Daoy (cell line): ENCODE measurements around the gene SLC25A38. TPM values are rescaled to one million over a fixed set of nuclear protein-coding genes. Genes with fewer than 3 reads are reported as not detected.
A peak's percentile ranks its signal among the peaks of the same experiment; 100 is the strongest.
"Not testable (repeated sequence)": the region's sequence is repeated elsewhere in the genome, so short reads cannot be mapped to it uniquely, and the experiment has no call there.

Experiments used
- DNase-seq: peaks from one replicate; pipeline ENCODE4 v3.0.0-alpha.2; 2015; ENCODE audit warnings: low read depth
- total RNA-seq: library from RNA; depleted of rRNA; stranded (reverse); fragments of >200 nt; shearing (Covaris generic); gene quantifications from 2 replicates; pipeline ENCODE4 v1.2.3, GENCODE V29; 2014; rRNA removed

Gene SLC25A38
- total RNA-seq: 20.1 and 28.3 TPM in 2 replicates

- DNase-seq: peak; percentile 83
Observed at GRCh38 chr3:39383045-39383880, at the start of gene SLC25A38. Gene SLC25A38, plus strand, starts transcription at chr3:39383370. Its CDS starts 355 bp downstream, at chr3:39383725.

GRCh38 chr3:39333607-39334006, 49.6 kb upstream of the SLC25A38 start:
- no peak for DNase-seq

GRCh38 chr3:39334205-39334604, 49.0 kb upstream of the SLC25A38 start:
- no peak for DNase-seq

GRCh38 chr3:39338201-39338600, 45.0 kb upstream of the SLC25A38 start:
- no peak for DNase-seq

DNA sequence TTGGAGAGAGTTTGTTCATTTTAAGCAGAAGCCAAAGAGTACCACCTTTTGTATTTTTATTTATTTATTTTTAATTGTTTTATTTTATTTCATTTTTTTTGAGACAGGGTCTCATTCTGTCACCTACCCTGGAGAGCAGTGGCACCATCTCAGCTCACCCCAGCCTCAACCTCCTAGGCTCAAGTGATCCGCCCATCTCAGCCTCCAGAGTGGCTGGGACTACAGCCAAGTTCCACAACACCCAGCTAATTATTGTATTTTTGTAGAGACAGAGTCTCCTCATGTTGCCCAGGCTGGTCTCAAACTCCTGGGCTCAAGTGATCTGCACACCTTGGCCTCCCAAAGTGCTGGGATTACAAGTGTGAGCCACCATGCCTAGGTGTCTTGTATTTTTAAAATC, 44.1 kb upstream of the SLC25A38 start:
- no peak for DNase-seq

DNA sequence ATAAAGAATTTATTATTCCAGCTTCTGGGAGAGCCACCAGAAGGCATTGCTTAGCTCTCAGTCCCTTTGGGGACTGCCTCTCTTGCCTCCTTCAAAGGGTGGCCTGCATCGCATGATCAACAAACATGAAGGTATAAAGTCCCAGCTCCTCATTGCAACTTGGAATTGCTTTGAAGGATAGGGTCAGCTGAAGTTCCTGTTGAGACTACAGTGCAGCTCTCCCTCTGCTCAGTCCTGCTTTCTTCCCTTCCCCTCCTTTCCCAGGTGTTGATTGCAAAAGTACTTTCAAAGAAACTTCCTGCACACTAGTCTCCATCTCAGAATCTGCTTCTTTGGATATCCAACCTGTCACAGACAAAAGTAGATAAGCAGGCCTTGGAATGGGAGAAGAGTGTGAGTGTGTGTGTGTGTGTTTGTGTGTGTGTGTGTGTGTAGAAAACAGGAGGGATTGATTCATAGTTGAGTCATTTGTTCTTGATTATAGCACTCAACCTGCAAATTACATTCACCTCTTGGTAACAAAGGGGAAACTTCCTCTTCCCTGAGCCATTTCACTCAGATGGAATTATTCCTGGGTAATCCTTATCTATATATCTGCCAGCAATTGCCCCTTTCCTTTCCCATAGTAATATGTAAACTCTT, 40.0 kb upstream of the SLC25A38 start:
- no peak for DNase-seq

DNA sequence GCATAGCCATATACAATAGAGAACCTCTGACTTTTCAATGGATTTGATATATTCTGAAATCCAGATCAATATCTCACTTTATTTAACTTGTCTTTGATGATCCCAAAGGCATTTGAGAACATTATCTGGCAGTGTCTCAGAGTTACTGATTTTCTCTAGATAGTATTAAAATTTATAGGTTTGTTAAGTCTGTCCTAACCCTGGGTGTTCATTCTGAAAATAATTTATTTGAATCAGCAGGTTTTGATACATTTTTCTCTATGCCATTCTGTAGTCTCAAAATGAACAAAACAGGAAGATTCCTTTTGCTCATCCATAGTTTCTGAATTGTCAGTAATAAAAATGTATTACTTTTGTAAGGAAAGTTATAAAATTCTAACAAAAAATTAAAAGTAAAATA, 39.4 kb upstream of the SLC25A38 start:
- no peak for DNase-seq

DNA sequence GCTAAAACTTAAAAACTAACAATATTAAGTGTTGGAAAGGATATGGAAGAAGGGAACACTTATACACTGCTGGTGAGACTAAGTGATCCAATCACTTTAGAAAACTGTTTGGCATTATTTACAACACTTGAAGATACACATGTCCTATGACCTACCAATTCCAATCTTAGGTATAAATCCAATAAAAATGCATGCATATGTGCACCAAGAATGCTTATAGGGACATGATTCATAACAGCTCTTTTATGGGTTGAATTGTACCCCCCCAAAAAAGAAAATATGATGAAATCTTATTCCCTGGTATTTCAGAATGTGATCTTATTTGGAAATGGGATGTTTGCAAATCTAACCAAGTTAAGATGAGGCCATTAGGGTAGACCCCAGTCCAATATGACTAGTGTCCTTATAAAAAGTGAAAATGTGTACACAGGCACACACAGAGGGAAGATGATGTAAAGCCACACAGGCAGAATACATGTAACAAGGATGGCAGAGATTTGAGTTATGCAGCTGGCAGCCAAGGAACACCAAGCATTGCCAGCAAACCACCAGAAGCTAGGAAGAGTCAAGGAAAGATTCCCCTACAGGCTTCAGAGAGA, 38.3 kb upstream of the SLC25A38 start:
- no peak for DNase-seq

- DNase-seq: no peak
Observed at GRCh38 chr3:39346785-39347585, 36.2 kb upstream of the SLC25A38 start.

GRCh38 chr3:39347586-39347876, 35.6 kb upstream of the SLC25A38 start:
- no peak for DNase-seq

GRCh38 chr3:39349080-39349479, 34.1 kb upstream of the SLC25A38 start:
- no peak for DNase-seq

DNA sequence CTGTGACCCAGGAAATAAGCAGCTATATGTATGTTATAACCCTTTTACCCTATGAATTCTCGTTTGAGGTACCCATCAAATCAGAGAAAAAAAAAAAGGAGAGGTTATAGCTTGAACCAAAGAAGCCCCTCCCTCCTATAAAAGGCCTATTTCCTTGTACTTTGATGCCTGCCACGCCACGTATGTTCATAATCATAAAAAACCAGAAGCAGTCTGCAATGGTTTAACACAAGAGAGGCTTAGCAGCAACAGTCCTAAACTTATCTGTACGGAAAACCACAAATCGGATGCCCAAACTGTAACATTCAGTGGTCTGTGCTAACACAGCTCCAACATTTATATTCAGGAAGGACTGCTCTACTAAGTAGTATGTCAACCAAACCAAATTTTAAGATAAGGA, 32.5 kb upstream of the SLC25A38 start:
- DNase-seq: no peak

GRCh38 chr3:39351134-39351533, 32.0 kb upstream of the SLC25A38 start:
- DNase-seq: not testable (repeated sequence)

- DNase-seq: not testable (repeated sequence)
Observed at GRCh38 chr3:39353168-39353927, 29.8 kb upstream of the SLC25A38 start.

DNA sequence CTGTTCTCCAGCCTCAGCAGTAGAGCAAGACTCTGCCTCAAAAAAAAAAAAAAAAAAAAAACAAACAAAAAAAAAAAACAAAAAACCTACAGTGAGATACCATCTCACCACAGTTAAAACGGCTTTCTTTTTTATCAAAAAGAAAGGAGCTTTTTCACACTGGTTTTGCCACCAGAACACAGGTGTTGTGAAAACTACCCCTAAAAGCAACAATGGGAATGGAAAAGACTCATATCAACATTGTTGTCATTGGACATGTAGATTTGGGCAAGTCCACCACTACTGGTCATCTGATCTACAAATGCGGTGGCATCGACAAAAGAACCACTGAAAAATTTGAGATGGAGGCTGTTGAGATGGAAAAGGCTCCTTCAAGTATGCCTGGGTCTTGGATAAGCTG, 24.8 kb upstream of the SLC25A38 start:
- DNase-seq: no peak

DNA sequence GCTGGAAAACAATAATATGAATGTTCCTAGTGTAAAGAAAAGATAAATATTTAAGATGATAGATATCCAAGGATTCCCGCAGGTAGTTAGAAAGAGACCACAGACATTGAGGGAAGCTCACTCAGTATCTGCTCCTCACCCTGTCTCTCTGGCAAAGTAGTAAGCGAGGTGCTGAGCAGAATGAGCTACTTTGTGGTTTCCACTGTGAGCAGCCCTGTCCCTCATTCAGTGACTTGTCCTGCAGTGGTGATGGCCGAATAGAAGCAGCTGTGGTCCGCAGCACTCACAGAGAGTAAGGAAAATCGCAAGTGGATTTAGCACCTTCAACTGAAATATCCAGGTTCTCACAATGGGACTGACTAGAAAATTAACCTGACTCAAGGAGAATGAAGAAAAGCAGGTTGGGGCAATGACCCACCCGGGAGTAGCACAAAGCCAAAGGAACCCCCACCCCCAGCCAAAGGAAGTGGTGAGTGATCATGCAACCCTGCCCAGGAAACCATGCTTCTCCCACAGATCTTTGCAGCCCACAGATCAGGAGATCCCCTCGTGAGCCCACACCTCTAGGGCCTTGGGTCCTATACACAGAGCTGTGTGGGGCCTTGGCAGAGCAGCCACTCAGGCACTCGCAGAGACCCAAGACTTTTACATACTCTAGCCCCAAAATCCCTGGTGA, 21.8 kb upstream of the SLC25A38 start:
- no peak for DNase-seq

- DNase-seq: no peak
Observed at GRCh38 chr3:39362192-39362591, 21.0 kb upstream of the SLC25A38 start.

DNA sequence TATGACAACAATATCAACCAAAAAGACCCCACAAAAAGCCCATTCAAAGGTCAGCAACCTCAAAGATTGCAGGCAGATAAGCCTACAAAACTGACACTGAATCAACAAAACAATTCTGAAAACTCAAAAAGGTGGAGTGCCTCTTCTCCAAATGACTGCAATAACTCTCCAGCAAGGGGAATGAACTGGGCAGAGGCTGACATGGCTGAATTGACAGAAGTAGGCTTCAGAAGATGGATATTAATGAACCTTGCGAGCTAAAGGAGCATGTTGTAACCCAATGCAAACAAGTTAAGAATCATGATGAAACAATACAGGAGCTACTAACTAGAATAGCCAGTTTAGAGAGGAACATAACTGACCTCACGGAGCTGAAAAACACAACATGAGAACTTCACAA, 20.4 kb upstream of the SLC25A38 start:
- DNase-seq: no peak

GRCh38 chr3:39370450-39370849, 12.7 kb upstream of the SLC25A38 start:
- not testable (repeated sequence) for DNase-seq

DNA sequence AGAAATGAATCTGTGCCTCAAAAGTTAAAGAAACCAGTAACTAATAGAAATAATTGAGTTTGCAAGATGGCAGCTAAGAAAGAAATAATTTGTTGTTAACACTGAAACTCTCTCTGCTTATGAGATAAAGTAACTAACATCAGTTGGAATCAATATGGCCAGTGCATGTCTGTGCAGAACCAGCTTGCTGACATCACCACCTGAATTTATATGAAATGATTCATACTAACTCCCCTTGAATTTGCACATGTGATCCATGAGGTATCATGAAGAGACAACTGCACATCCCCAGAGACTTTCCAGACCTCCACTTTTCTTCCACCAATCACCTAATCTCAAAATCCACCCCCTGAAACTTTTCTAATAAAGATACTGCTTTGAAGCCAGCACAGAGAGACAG, 10.3 kb upstream of the SLC25A38 start:
- no peak for DNase-seq
